T-cell (primary cell): Measurements from ENCODE around the gene OCA2. TPM values are rescaled to one million over a fixed set of nuclear protein-coding genes. Genes with fewer than 3 reads are reported as not detected.
A peak's percentile ranks its signal among the peaks of the same experiment; 100 is the strongest.

Source experiments
- ATAC-seq, 4 experiments: fragments of 200-7000 bp in 3 of 4; fragments of 150-1000 bp in 1 of 4; cut with Tn5 transposase; replicated peaks in 1 of 4; 1 replicate in 3 of 4; 2 replicates in 1 of 4; pipeline ENCODE4 v1.10.0; 2021; ENCODE audit warnings: moderate library complexity in 3 of 4, mild to moderate bottlenecking in 2 of 4, moderate number of reproducible peaks in 1 of 4
- CTCF ChIA-PET, 2 donors: fragments of 300-600 bp; sonication (Branson Sonifier 250); formaldehyde crosslinking; loops; one replicate each; lab custom pipeline; 2022; ENCODE audit warnings: antibody characterized with exemption in 2 of 2; lab: Charles Lee
- POLR2A ChIA-PET, 2 donors: fragments of 300-600 bp; sonication (Branson Sonifier 250); formaldehyde crosslinking; loops; one replicate each; lab custom pipeline; 2022; ENCODE audit warnings: antibody characterized with exemption in 2 of 2; lab: Charles Lee
- DNase-seq, 35 experiments: peaks; one replicate each; pipeline versions ENCODE4 v3.0.0 to v3.0.0-alpha.2; 2013 to 2023
- H3K27ac ChIP-seq: one replicate; pipeline ENCODE4 v1.5.1; 2013; ENCODE audit warnings: low read length
- H3K27me3 ChIP-seq, 2 experiments: replicated peaks in 1 of 2; 1 replicate in 1 of 2; 2 replicates in 1 of 2; pipeline versions ENCODE4 v1.6.1 to v1.7.0; 2013; ENCODE audit warnings: low read length in 1 of 2, mixed read lengths in 1 of 2; ENCODE audit not compliant: control insufficient read depth in 2 of 2, insufficient read depth in 2 of 2; ENCODE audit errors: extremely low read depth in 1 of 2
- H3K36me3 ChIP-seq, 2 donors: 1 replicate in 1 of 2; 2 replicates in 1 of 2; pipeline versions ENCODE4 v1.6.1 to v1.7.0; 2013; ENCODE audit warnings: low read length in 1 of 2; ENCODE audit not compliant: control insufficient read depth in 2 of 2, insufficient read depth in 1 of 2; ENCODE audit errors: extremely low read depth in 1 of 2
- H3K4me1 ChIP-seq, 2 experiments: 1 replicate in 1 of 2; 2 replicates in 1 of 2; pipeline versions ENCODE4 v1.6.1 to v1.7.0; 2013; ENCODE audit warnings: low read length in 2 of 2, mixed read lengths in 1 of 2; ENCODE audit not compliant: insufficient read depth in 2 of 2, control insufficient read depth in 1 of 2; ENCODE audit errors: extremely low read depth in 1 of 2
- H3K4me3 ChIP-seq, 2 donors: 1 replicate in 1 of 2; 2 replicates in 1 of 2; pipeline versions ENCODE4 v1.5.1 to v1.7.0; 2013; ENCODE audit warnings: mild to moderate bottlenecking in 2 of 2, low read length in 1 of 2, moderate library complexity in 1 of 2; ENCODE audit not compliant: control insufficient read depth in 1 of 2; ENCODE audit errors: extremely low read depth in 1 of 2
- H3K9me3 ChIP-seq: 2 replicates; pipeline ENCODE4 v1.7.0; 2013
- H3K27ac Mint-ChIP-seq, 2 donors: one replicate each; pipeline ENCODE4 v1.8.0; 2020 to 2021; ENCODE audit warnings: mild to moderate bottlenecking in 2 of 2, mixed read lengths in 2 of 2
- H3K27me3 Mint-ChIP-seq, 2 donors: one replicate each; pipeline ENCODE4 v1.8.0; 2021 to 2022; ENCODE audit warnings: mixed read lengths in 2 of 2
- H3K36me3 Mint-ChIP-seq: one replicate; pipeline ENCODE4 v1.8.0; 2021; ENCODE audit warnings: mixed read lengths
- H3K4me1 Mint-ChIP-seq, 3 donors: one replicate each; pipeline ENCODE4 v1.8.0; 2020 to 2022; ENCODE audit warnings: mixed read lengths in 3 of 3, mild to moderate bottlenecking in 1 of 3
- H3K4me3 Mint-ChIP-seq, 3 donors: one replicate each; pipeline ENCODE4 v1.8.0; 2020 to 2022; ENCODE audit warnings: mild to moderate bottlenecking in 3 of 3, mixed read lengths in 3 of 3, moderate library complexity in 3 of 3
- H3K9me3 Mint-ChIP-seq, 3 donors: one replicate each; pipeline ENCODE4 v1.8.0; 2020 to 2022; ENCODE audit warnings: mixed read lengths in 3 of 3
- WGBS: methylation state at CpG from one replicate; pipeline ENCODE4 v1.1.5; 2013; ENCODE audit warnings: missing lambda C conversion rate; ENCODE audit not compliant: insufficient coverage; 5-methylcytosine and 5-hydroxymethylcytosine counted together
- total RNA-seq, 35 experiments: library from RNA in 6 of 35; stranded (reverse) in 6 of 35; fragments of 120-200 nt in 1 of 35; gene quantifications; one replicate each; pipeline versions ENCODE4 v1.2.1 to v1.2.4 and lab custom pipeline; 2013 to 2026

The OCA2 gene
- total RNA-seq, 5 donors from 2014 or later (not counting 1 experiment from before 2014, with no cell fraction given): 0.19 to 0.67 TPM; not detected in 3

- ChIA-PET CTCF (no interaction called here), POLR2A (no interaction called here)
- ATAC-seq: no peak
Measured at GRCh38 chr15:28111543-28111942, 12.4 kb upstream of the OCA2 start.

GRCh38 chr15:28110481-28110881, 11.4 kb upstream of the OCA2 start:
- H3K27ac ChIP-seq: no peak overlapping the region
- WGBS: 86% methylated on average over 7 of the region's 7 CpGs
- H3K9me3 Mint-ChIP-seq: no peaks in the 10 kb centered on the region

More at GRCh38 chr15:28111543-28111942, 12.4 kb upstream of the OCA2 start:
- WGBS: 97% methylated on average over 21 of the region's 26 CpGs
- Mint-ChIP-seq H3K36me3 (peaks cover 42% of the 10 kb centered on the region), H3K27ac (no peak overlapping the region), H3K4me3 (no peak overlapping the region), H3K27me3 (peaks cover 0 to 2% of the 10 kb centered on the region in 2 donors), H3K9me3 (no peaks in the 10 kb centered on the region), H3K4me1 (peaks cover 0 to 8% (median 7%) of the 10 kb centered on the region in 3 donors)
- Histone ChIP-seq H3K27ac (no peak overlapping the region), H3K27me3 (peaks cover 2% of the 10 kb centered on the region in 2 experiments), H3K4me3 (no peak overlapping the region), H3K9me3 (no peaks in the 10 kb centered on the region), H3K4me1 (peaks cover 2 to 7% of the 10 kb centered on the region in 2 experiments), H3K36me3 (peaks cover 21 to 42% of the 10 kb centered on the region in 2 donors)
- no peak for DNase-seq

DNA sequence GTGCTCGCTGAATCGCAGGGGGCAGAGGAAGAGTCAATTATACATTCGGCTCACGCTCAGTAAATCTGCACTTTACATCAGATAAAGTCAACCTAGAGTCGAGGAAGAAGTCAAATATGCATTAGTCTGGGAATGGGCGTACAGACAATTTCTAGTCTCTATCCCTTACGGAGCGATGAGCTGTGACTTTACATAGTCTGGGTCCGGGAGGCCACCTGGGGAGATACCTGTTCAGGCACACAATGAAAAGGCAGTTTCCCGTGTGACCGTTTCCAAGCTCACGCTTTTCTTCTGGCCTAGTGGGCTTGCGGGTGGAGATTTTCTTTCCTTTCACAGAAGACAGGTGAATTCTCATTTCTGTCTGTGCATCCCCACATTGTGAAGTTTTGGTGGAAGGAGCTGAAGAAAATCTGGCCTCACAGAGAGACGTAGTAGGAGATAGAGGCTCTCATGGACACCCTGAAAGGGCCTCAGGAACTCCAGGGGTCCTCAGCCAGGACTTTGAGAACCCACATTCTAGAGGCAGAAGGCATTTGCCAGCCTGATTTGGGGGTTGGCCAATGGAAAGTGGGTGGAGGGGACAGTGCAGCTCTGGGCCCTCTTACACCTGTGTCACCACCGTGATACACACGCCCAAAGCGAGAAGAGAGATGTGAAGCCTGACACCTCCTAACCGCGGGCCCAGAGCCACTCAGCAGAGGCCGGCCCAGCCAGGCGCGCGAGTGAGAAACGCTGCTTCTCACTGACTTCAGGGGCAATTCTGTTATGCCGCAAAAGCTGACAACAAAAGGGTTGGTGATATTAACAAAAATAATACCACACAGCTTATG, 10.7 kb upstream of the OCA2 start:
- peaks cover 10 to 14% (median 13%) of the 10 kb centered on the region in 3 donors for H3K4me1 Mint-ChIP-seq
- DNase-seq (peak in 1 of 35 experiments; percentile 21), ATAC-seq (no peak)
- H3K27ac ChIP-seq: no peak overlapping the region
- H3K9me3 ChIP-seq: no peaks in the 10 kb centered on the region
- ChIA-PET POLR2A (no interaction called here), CTCF (no interaction called here)
- H3K4me3 ChIP-seq: no peak overlapping the region
- H3K27me3 Mint-ChIP-seq: peaks cover 8 to 9% of the 10 kb centered on the region in 2 donors
- peaks cover 3 to 19% of the 10 kb centered on the region in 2 experiments for H3K27me3 ChIP-seq
- no peaks in the 10 kb centered on the region for H3K9me3 Mint-ChIP-seq
- peaks cover 33% of the 10 kb centered on the region for H3K36me3 Mint-ChIP-seq
- peaks cover 2 to 18% of the 10 kb centered on the region in 2 experiments for H3K4me1 ChIP-seq
- peaks cover 15 to 35% of the 10 kb centered on the region in 2 donors for H3K36me3 ChIP-seq
- no peak overlapping the region for H3K27ac Mint-ChIP-seq
- no peak overlapping the region for H3K4me3 Mint-ChIP-seq
- WGBS: 90% methylated on average over 14 of the region's 25 CpGs

More at GRCh38 chr15:28110481-28110881, 11.4 kb upstream of the OCA2 start:
- H3K27ac Mint-ChIP-seq: no peak overlapping the region
- POLR2A ChIA-PET: no interaction called here
- peaks cover 3 to 13% of the 10 kb centered on the region in 2 experiments for H3K27me3 ChIP-seq
- no peak overlapping the region for H3K4me3 Mint-ChIP-seq
- no peak overlapping the region for H3K4me3 ChIP-seq
- H3K27me3 Mint-ChIP-seq: peaks cover 6 to 7% of the 10 kb centered on the region in 2 donors
- CTCF ChIA-PET: no interaction called here
- DNase-seq: no peak
- H3K36me3 Mint-ChIP-seq: peaks cover 37% of the 10 kb centered on the region
- H3K4me1 Mint-ChIP-seq: peaks cover 8 to 13% (median 10%) of the 10 kb centered on the region in 3 donors
- no peaks in the 10 kb centered on the region for H3K9me3 ChIP-seq
- H3K36me3 ChIP-seq: peaks cover 15 to 40% of the 10 kb centered on the region in 2 donors
- ATAC-seq: no peak
- H3K4me1 ChIP-seq: peaks cover 2 to 18% of the 10 kb centered on the region in 2 experiments

DNA sequence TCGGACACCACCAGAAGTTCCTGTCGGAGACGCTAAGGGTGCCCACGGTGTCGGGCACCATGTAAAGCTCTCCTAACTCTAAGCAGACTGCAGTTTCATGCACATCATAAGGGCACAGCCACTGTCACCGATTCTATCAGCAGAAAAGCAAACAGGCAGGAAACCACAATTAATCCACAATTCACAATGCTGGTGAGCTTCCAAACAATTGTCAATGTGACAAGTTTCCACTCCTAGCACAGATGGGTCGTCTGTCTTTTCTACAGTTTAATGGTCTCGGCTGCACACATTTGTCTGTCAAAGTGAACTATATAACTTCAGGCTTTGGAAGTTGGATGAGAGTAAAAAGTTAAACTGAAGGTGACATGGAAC, 8.8 kb upstream of the OCA2 start:
- Mint-ChIP-seq H3K4me1 (peaks cover 10 to 17% (median 15%) of the 10 kb centered on the region in 3 donors), H3K27ac (no peak overlapping the region), H3K9me3 (no peaks in the 10 kb centered on the region), H3K27me3 (peaks cover 20% of the 10 kb centered on the region in 2 donors), H3K36me3 (peaks cover 18% of the 10 kb centered on the region), H3K4me3 (peak overlapping the region; percentile 78 to 86 (median 82))
- H3K36me3 ChIP-seq: peaks cover 9 to 16% of the 10 kb centered on the region in 2 donors
- ATAC-seq (peak; percentile 22 to 47 (median 35)), DNase-seq (peak in 1 of 35 experiments; percentile 9)
- H3K4me3 ChIP-seq: peak overlapping the region; percentile 66 to 92
- H3K27me3 ChIP-seq: peaks cover 3 to 34% of the 10 kb centered on the region in 2 experiments
- peaks cover 2 to 19% of the 10 kb centered on the region in 2 experiments for H3K4me1 ChIP-seq
- H3K9me3 ChIP-seq: no peaks in the 10 kb centered on the region
- no peak overlapping the region for H3K27ac ChIP-seq
- 5% methylated on average over 6 of the region's 8 CpGs for WGBS
- CTCF ChIA-PET: no interaction called here
- POLR2A ChIA-PET: interaction anchor here in 1 of 2 donors (0.7 kb wide), 1 partner anchor 10 kb away, joined by 3 read pairs; no protein-coding TSS in a partner anchor

GRCh38 chr15:28107111-28107903, 8.2 kb upstream of the OCA2 start:
- POLR2A ChIA-PET: no interaction called here
- CTCF ChIA-PET: no interaction called here
- ATAC-seq (peak; percentile 61 to 67 (median 62)), DNase-seq (peak in 5 of 35 experiments; percentile 8 to 30 (median 18))
- Histone ChIP-seq H3K4me1 (peaks cover 2 to 19% of the 10 kb centered on the region in 2 experiments), H3K9me3 (no peaks in the 10 kb centered on the region), H3K27me3 (peaks cover 3 to 34% of the 10 kb centered on the region in 2 experiments), H3K27ac (peak overlapping the region; percentile 44), H3K36me3 (peaks cover 8 to 10% of the 10 kb centered on the region in 2 donors), H3K4me3 (peak overlapping the region; percentile 66 to 92)
- H3K36me3 Mint-ChIP-seq: peaks cover 12% of the 10 kb centered on the region
- WGBS: 3% methylated on average over 58 of the region's 63 CpGs
- H3K9me3 Mint-ChIP-seq: no peaks in the 10 kb centered on the region
- peak overlapping the region in 1 of 2 donors; percentile 55 for H3K27ac Mint-ChIP-seq
- peak overlapping the region; percentile 78 to 86 (median 82) for H3K4me3 Mint-ChIP-seq
- H3K27me3 Mint-ChIP-seq: peaks cover 20% of the 10 kb centered on the region in 2 donors
- H3K4me1 Mint-ChIP-seq: peaks cover 10 to 17% (median 15%) of the 10 kb centered on the region in 3 donors
